Midbrain (tissue), 1 donor: ENCODE data around the gene KIF18B.
"Not testable (repeated sequence)": the region's sequence is repeated elsewhere in the genome, so short reads cannot be mapped to it uniquely, and the experiment has no call there.

ENCODE experiments used
- DNase-seq: peaks from one replicate; lab custom pipeline; 2025; lab: John Stamatoyannopoulos, UW

KIF18B gene

GRCh38 chr17:44969144-44969780 is 21.7 kb upstream of the KIF18B start:
- DNase-seq = no peak

DNA sequence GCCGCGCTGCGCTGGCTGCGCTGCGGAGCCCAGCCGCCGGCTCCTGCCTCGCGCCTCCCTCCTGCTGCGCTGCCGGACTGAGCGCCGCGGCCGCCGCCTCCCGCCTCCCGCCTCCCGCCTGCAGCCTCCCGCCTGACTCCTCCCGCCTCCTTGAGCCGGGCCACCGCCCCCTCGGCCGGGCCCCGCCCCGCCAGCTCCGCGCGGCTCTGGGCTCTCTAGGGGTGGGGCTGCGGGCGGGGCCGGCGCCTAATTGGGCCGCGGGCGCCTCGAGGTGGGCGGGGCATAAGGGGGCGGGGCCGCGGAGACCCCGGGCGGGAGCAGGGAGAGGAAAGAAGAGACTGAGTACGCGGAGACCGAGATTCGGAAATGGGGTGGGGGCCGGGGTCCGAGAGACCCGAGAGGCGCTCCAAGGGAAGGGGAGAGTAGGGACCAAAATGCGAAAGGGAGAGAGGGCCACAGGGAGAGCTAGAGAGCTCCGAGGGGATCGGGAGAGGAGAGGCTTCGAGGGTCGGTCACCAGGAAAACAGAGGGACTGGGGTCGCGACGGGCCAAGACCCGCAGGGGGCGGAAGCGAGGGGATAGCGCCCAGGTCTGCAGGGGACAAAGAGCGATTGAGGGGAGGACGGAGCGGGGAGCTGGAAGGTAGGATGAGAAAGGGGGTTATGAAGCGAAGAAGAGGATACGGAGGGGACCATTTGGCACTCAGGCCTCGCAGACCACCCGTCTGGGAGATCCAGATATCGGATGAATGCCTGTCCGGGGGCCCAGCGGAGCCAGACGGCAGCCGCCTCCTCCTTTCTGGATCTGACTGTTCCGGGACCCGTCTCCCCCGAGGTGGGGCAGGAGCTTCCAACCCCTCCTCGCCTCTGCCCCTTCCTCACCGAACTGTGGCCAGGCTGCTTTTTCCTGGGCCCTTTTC is 20.9 kb upstream of the KIF18B start, which contains the start of gene C1QL1:
Gene C1QL1, minus strand, starts transcription at position 79 of the 919 bp plus-strand sequence. CDS start 255 bp downstream, outside the sequence.
- DNase-seq = peak; percentile 83

- no peak for DNase-seq
Observed at GRCh38 chr17:44967907-44968224, 20.3 kb upstream of the KIF18B start.

DNA sequence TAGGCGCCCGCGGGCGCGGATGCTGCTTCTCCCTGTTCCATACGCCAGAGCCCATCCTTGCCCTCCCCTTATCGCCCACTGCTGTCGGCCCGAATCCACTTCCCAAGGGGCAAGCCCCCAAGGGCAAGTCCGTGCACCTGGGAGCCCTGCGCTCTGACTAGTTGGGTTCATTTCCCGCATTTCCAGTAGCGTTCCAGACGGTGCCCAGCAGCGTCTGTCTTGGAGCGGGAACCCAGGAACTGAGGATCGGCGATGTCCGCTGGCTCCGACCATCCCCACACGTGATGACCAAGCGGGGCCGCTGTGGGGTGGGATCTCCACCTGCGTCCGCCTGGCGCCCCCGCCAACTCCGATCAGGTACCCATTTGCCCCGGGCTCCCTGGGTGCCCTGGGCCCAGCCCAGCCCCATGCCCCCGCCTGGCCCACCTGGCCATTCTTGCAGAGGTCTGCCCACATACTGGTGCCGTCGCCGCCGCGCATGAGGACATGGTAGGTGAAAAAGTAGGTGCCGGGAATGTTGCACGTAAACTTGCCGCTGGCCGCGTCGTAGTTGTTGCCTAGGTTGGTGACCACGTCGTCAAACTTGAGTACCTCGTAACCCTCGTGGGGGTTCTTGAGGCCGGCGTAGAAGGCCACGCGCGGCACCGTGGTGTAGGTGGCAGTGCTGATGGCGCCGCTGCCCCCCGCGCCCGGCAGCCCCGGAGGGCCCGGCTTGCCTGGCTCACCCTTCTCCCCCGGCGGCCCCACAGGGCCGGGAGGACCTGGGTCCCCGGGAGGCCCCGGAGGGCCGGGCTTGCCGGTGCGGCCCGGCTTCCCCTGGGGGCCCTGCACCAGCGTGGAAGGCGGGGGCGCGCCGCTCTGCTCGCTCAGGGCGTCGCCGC is 19.7 kb upstream of the KIF18B start:
- no peak for DNase-seq

- DNase-seq = no peak
Observed at GRCh38 chr17:44966348-44967025, 18.9 kb upstream of the KIF18B start.

GRCh38 chr17:44965481-44966234 is 18.1 kb upstream of the KIF18B start:
- DNase-seq = no peak

GRCh38 chr17:44961921-44962350 is 14.4 kb upstream of the KIF18B start:
- no peak for DNase-seq

DNA sequence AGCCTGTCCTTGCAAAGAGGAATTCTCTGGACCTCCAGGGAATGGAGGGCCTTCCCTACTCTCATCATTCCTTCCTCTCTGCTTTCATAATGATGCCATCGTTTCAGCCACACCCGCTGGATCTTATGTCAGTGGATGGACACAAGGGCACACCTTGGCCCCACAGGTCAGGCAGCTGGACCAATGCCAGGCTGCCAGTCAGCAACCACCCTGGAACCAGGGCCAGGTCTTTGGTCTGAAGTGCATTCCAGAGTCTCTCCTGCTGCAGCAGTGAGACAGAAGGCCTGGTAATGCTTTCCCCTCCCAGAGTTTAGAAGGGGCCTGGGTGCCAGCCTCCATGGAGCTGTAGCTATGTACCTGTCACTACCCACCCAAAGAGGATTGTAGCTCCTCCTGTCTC is 13.1 kb upstream of the KIF18B start:
- no peak for DNase-seq

DNA sequence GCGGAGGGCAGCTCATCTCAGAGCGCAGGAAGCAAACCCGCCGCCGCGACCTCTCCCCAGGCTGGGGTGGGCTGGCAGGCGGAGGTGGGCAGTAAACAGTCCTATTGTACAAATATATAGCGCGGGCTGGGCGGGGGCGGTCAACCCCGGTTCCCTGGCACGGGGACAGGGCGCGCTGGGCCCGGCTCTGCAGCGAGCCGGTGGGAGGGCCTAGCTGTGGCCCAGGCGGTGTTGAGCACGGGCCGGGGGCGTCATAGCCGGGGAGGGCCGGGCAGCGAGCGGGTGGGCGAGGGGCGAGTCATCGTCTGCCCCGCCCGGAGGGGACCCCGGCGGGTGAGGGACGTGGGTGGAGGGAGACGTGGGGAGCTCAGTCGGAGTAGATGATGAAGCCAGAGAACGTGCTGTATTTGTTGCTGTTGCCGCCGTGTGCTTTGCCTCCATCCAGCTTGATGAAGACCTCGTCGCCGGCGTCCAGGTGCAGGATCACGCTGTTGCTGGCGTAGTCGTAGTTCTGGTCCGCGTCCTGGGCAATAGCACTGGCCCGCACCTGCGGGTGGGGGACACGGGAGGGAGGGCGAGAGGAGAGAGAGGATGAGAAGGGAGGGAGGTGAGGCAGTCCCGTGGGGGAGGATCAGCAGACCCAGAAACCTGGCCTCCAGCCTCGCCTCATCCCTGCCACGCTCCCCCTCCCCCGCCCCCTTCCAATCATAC is 12.4 kb upstream of the KIF18B start:
- no peak for DNase-seq

- no peak for DNase-seq
Observed at GRCh38 chr17:44956998-44957981, 9.7 kb upstream of the KIF18B start.

DNA sequence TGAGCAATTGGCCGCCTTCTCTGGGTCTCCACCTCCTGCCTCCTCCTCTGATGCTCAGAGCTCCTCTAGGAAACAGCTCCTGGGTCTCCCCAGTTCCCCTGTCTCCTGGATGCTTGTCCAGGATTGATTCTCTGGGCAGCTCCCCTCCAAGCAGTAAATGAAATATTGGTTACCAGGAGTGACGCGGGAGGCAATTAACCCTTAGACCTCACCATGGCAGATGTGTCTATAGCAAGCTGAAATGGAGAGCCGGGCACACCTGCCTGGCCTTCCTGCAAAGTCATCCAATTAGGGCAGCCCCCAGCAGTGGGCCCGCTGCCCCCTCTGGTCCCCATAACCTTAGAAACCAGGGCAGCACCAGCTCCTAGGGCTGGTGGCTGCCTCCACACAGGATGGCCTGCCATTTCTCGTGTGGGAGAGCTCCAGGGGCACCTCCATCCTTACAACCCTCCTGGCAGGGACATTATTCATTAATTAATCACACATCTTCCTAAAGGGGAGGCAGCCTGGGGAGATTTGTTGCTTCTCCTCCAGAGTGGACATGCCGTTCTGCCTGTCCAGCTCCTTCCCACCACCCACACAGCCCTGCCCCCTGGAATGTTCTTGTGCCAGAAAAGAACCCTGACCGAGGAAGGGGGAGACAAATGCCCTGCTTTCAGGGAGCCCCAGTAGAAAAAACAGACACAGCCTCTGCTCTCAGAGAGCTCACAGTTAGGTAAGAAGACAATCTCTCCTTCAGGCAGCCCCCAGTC is 8.3 kb upstream of the KIF18B start:
- no peak for DNase-seq

DNA sequence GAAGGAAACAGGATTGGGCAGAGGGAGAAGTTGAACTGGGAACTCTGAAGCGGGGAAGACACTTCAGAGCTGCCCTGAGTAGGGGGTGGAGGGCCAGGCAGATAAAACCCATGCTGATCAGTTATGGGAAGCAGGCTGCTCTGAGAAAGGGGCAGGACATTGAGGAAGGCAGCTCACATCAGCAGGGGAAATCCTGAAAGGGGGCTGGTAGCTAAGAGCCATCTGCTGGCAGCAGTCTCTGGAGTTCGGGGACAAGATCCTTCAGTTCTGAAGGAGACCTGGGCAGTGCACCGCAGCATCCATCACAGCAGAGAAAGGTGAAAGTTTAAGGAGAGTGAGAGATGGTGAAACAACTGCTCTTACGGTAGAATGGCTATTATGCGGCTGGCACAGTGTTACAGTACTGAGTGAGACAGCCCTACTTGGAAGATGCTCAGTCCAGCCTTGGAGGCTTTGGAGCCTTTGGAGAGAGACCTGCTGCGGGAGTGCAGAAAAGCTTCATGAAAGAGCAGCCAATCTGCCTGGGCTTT is 5.4 kb upstream of the KIF18B start:
- no peak for DNase-seq

GRCh38 chr17:44948315-44948795 is 782 bp upstream of the KIF18B start:
- no peak for DNase-seq

DNA sequence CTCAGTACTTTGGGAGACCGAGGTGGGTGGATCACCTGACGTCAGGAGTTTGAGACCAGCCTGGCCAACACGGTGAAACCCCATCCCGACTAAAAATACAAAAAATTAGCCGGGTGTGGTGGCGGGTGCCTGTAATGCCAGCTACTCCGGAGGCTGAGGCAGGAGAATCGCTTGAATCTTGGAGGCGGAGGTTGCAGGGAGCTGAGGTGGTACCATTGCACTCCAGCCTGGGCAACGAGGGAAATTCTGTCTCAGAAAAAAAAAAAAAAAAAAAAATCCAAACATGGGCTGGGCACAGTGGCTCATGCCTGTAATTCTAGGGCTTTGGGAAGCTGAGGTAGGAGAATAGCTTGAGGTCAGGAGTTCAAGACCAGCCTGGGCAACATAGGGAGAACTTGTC is 1.9 kb downstream of the KIF18B start:
- not testable (repeated sequence) for DNase-seq

DNA sequence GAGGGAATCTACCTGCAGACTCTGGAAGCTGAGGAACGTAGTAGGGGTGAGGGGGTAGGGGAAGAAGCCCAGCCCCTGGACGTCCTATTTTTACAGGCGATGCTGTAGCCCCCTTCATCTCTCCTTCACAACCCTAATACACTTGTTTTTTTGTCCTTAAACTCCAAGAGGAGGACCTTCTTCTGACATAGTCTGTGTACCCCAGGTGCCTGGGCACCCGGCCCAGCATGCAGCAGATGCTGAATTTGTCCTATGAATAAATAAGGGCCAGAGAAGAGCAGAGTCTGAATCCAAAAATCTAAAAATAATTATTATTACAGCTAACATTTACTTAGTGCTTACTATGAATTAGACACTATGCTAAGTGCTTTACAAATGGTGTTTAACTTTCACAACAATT is 5.1 kb downstream of the KIF18B start:
- DNase-seq = no peak

DNA sequence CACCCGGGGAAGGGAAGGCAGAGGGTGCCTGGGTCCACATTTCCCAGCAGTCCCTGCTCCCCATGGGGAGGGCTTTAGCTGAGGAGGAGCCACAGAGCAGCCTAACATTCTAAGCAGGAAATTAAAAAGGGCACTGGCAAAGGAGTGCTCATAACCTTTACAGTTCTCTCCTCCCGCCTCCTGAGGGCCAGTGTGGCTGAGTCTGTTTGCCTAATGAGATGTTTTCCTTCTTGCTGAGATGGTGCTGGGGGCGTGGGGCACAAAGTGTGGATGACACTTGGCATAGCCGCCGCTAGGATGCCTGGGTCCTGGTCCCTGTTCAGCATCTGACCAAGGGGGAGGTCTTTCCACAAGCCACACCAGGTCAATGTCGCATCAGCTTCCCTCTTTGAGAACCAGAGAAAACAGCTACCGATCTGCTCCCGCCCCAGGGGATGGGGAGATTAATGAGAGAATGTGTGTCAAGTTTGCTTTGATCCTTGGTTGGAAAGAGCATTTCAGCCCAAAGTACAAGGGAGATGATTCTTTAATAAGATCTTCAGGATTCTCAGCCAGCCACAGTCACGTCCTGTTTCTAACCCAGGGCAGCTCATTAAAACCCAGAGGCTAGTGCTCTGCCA is 5.8 kb downstream of the KIF18B start:
- DNase-seq = no peak

DNA sequence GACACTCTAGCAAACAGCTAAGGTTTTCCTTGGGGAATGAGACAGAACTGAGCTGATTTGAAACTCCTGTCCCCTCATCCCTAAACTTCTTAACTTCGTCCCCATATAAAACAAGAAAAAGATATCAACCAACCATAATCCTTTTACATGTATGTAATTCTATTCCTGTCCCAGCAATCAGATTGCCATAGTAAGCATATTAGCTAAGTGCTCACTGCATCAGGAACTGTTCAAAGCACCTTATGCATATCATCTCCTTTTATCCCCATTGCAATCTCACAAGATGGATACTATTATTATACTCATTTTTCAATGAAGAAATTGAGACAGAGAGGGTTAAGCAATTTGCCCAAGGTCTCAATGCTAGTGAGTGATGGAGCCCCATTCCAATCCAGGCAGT is 6.8 kb downstream of the KIF18B start:
- no peak for DNase-seq

- DNase-seq = no peak
Observed at GRCh38 chr17:44940317-44940716, 7.3 kb downstream of the KIF18B start.
